Stimulated activated CD4-positive, alpha-beta T cell treated with anti-CD3 and anti-CD28 coated beads, Interleukin-2, amount 100 ng/mL, for 4 hours (primary cell): ENCODE measurements around the gene FCSK.

Source experiments
- DNase-seq: peaks from one replicate; pipeline ENCODE4 v3.0.0-alpha.2; 2020; ENCODE audit warnings: low read depth

Gene FCSK

DNA sequence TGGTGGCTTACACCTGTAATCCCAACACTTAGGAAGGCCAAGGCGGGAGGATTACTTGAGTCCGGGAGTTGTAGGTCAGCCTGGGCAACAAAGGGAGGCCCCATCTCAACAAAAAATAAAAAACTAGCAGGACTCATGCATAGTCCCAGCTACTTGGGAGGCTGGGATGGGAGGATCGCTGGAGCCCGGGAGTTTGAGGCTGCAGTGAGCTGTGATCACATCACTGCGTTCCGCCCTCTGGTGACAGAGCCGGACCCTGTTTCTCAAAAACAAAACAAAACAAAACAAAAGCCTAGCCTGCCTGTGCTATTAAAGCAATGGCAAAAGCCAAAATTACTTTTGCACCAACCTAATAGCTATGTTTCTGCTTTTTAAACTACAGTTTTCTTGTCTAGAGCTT, 1.5 kb downstream of the FCSK start:
- DNase-seq: no peak

DNA sequence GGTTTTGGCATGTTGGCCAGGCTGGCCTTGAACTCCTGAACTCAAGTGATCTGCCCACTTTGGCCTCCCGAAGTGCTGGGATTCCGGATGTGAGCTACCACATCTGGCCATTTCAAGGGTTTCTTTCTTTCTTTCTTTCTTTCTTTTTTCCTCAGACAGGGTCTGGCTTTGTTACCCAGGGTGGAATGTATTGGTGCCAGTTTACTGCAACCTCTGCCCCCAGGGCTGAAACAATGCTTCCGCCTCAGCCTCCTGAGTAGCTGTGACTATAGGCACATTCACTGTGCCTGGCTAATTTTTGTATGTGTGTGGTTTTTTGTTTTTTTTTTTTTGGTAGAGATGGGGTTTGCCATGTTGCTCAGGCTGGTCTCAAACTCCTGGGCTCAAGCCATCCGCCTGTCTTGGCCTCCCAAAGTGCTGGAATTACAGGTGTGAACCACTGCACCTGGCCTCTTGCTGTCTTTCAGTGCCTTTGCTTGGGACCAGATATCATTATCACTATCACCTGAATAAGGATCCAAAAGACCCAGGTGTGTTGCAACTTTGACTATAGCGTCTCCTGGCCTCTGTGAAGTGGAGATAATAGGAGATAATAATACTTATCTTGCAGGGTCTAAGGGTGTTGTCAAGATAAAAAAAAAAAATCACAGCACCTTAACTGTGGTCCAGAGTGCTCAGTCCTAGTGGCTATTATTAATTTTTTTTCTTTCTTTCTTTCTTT, 3.2 kb downstream of the FCSK start:
- no peak for DNase-seq

DNA sequence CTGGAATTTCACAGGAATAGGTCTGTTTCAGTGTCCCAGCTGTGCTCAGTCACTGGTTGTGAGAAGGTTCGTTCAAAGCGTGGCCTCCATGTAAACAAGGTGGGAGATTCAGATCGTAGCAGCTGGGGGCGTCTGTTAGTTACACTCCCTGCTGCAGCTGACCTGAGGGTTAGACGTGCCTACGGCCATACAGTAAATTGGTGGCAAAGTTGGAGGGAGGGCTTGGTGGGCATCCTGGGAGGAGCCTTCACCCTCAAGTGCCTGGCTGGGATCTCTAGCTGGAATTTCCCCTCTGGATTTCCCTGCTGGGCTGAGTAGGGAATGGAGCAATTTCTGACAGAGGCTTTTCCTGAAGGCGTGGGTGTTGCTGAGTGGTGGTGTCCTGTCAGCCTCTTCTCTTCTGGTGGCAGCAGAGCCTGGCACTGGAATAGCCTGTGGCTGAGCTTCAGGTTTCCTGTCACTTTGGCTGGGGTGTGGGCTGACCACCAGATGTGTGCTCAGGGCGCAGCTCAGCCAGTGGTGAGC, 6.4 kb downstream of the FCSK start:
- no peak for DNase-seq

DNA sequence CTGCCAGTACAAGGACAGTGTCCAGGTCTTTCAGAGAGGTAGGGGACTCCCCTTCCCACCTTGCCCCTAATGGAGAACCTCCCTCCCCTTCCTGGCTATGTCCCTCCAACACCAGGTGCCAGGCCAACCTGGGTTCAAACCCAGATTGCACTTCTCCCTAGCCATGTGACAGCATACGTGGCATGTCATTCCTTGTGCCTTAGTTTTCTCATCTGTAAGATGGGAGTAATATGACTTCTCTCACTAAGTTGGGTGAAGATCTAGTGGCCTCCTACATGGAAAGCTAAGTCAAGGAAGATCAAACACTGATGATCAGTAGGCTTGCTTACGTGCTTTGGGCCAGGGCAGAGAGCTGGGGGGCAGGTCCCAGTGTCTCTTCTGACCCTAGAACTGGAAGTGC, 8.8 kb downstream of the FCSK start:
- no peak for DNase-seq

DNA sequence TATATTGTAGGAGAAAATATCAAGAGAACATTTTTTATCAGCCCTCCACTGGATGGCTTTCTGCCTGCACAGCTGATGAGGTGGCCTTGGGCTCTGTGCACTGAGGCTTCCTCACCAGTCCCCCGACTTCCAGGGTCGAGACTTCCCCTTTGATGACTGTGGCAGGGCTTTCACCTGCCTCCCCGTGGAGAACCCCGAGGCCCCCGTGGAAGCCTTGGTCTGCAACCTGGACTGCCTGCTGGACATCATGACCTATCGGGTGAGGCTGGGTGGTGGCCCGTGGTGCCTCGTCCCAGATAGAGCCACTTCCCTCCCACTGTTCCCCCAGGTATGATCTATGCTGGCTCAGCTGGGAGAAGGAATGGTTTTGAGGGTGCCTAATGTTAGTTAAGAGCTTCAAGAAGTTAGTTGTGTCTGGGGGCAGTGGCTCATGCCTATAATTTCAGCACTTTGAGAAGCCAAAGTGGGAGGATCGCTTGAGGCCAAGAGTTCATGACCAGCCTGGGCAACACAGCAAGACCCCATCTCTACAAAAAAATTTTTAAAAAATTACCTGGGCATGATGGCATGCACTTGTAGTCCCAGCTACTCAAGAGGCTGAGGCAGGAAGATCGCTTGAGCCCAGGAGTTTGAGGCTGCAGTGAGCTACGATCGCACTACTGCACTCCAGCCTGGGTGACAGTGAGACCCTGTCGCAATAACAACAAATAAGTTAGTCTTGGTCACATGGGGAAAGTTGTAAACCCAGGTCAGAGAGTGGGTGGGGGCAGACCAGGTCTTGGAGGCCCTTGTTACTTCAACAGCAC, 11.8 kb downstream of the FCSK start:
- DNase-seq: no peak

DNA sequence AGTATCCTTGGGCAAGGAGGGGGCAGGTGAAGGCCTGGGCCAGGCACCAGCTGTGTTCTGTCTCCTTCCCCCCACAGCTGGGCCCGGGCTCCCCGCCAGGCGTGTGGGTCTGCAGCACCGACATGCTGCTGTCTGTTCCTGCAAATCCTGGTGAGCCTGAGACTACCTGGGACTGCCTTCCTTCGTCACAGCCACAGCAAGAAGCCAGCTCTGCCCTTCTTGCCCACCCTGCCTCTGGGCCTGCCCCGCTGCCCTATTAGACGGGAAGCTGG, 12.3 kb downstream of the FCSK start:
- no peak for DNase-seq

DNA sequence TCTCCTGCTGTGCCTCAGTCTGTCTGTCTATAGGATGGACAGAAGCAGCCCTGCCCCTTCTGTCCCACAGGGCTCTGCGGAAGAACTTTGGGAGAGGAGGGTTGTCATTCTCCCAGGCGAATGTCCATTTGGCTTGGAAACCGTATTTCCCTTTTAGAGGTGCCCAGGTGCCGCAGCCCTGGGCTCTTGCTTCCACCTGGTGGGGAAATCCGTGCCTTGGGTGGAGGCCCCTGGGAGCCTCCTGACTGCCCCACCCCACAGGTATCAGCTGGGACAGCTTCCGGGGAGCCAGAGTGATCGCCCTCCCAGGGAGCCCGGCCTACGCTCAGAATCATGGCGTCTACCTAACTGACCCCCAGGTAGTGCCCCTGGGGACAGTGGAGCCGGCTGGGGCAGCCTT, 12.7 kb downstream of the FCSK start:
- DNase-seq: no peak

DNA sequence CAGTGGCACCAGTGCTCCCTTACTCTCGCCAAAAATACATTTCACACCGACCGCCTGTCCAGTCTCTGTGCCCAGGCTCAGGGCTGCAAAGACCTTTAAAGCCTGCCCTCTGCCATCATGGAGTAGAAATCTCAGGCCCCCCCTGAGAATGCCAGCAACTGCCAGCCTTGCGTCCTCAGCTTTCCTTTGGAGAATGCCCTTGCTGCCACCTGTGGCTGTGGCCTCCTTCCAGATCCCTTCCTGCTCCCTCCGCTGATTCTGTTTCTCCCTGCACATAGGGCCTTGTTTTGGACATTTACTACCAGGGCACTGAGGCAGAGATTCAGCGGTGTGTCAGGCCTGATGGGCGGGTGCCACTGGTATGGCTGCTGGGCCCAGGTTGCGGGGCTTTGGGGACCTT, 13.2 kb downstream of the FCSK start:
- no peak for DNase-seq

DNA sequence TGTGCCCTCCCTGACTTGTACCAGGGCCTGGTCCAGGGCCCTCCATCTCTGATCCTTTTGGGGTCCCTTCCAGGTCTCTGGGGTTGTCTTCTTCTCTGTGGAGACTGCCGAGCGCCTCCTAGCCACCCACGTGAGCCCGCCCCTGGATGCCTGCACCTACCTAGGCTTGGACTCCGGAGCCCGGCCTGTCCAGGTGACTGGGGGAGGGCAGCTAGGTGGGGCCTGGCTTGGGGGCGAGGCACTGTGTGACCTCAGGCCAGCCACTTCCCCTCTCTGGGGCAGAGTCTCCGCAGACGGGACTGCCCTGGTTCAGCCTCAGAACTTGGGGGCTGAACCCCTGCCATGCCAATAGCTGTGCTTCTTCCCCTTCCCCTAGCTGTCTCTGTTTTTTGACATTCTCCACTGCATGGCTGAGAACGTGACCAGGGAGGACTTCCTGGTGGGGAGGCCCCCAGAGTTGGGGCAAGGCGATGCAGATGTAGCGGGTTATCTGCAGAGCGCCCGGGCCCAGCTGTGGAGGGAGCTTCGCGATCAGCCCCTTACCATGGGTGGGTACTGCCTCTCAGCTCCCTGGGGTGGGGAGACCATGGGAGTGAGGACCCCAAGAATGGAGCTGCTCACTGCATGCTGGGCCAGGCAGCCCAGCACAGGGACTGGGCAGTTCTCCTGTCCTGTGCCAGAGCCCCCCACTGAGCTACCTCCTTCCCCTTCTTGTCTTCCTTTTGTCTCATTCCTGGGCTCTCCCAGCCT, 14.6 kb downstream of the FCSK start:
- DNase-seq: no peak

DNA sequence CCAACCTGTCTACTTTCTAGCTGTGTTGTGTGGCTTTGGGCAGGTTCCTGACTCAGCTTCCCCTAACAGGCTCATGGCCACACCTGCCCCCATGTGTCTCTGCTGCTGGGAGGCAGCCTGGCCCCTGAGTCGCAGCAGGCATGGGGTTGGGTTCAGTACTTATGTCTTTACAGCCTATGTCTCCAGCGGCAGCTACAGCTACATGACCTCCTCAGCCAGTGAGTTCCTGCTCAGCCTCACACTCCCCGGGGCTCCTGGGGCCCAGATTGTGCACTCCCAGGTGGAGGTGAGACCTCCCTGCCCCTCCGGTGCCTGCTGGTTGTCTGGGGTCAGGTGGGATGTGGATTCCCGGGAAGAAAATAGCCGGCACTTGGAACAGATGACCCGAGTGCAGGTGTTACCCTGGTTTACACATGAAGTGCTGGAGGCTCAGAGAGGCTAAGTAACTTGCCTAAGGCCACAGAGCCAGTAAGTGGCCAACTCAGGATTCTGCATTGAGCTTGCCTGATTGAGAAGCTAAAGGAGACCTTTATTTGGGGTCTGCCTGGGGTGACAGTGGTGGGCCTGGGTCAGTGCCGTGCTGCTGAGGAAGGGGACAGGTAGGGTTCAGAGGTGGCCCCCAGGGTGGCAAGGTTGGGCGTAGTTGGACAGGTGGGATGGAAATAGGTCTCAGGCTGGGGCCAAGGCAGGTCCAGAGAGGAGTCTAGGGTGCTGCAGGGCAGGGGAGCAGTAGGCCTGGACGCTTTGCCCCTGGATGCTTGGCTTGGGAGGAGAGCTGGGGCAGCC, 15.9 kb downstream of the FCSK start:
- DNase-seq: no peak

DNA sequence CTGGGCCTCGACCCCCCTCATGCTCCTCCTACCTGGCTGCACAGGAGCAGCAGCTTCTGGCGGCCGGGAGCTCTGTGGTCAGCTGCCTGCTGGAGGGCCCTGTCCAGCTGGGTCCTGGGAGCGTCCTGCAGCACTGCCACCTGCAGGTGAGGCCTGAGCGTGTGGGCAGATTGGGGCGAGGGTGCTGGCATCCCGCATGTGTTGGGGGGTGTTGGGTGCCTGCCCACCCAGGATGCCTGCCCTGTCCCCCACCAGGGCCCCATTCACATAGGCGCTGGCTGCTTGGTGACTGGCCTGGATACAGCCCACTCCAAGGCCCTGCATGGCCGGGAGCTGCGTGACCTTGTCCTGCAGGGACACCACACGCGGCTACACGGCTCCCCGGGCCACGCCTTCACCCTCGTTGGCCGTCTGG, 16.5 kb downstream of the FCSK start:
- DNase-seq: no peak

DNA sequence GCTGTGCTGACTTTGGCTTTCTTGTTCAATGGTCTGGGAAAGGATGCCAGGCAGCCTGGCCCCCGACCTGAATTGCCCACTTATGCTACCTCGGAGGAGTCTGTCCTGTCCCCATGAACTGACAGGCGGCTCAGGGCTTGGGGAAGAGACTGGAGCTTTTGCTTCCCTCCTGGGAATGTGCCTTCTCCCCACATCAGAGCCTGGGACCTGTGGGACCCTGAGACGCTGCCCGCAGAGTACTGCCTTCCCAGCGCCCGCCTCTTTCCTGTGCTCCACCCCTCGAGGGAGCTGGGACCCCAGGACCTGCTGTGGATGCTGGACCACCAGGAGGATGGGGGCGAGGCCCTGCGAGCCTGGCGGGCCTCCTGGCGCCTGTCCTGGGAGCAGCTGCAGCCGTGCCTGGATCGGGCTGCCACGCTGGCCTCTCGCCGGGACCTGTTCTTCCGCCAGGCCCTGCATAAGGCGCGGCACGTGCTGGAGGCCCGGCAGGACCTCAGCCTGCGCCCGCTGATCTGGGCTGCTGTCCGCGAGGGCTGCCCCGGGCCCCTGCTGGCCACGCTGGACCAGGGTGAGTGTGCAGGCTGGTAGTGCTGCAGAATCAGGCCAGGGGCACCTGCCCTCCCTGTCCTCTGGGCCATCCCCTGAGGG, 18.5 kb downstream of the FCSK start:
- no peak for DNase-seq

DNA sequence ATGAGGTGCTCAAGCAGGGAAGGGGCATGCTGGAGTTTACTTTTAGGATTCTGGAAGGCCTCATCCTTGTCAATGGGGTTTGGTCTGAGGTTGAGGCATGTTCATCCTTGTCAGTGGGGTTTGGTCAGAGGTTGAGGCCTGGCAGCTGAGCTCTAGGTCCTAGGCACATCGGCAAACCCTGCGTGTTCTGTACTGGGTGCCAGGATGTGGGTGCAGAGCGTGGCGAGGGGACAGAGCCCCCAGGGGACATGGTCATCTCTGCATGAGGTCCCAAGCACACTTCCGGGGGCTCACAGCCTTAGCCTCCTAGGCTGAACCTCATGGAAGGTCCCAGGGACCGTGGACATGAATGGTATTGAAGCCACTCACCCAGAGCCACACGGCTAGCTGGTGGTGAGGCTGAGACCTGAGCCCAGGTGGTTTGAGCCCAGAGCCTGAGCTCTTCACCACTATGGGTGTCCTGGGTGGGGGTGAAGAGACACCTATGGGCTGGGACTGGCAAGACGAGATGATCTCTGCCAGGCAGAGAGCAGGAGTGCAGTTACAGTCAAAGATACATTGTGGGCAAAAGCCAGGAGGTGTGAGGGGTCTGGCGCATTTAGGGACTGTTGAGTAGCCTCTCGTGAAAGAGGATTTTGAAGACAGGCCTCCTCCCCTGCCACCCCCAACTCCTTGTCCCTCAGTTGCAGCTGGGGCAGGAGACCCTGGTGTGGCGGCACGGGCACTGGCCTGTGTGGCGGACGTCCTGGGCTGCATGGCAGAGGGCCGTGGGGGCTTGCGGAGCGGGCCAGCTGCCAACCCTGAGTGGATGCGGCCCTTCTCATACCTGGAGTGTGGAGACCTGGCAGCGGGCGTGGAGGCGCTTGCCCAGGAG, 19.3 kb downstream of the FCSK start:
- DNase-seq: no peak

DNA sequence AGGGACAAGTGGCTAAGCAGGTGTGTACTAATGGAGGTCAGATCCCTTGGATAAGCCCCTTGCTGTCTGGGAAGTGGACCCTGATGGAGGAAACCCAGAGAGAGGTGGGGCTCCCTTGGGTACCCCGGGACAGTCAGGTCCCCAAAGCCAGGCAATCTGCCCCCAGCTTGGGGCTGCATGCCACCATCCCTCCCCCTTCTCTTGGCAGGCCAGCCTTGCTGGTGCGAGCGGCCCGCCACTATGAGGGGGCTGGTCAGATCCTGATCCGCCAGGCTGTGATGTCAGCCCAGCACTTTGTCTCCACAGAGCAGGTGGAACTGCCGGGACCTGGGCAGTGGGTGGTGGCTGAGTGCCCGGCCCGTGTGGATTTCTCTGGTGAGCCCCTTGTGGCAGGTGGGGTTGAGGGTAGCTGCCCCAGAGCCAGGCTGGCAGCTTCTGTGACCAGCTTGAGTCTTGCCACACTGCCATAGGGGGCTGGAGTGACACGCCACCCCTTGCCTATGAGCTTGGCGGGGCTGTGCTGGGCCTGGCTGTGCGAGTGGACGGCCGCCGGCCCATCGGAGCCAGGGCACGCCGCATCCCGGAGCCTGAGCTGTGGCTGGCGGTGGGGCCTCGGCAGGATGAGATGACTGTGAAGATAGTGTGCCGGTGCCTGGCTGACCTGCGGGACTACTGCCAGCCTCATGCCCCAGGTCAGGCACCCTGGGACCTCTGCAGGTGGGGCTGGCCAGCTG, 20.1 kb downstream of the FCSK start:
- DNase-seq: no peak

DNA sequence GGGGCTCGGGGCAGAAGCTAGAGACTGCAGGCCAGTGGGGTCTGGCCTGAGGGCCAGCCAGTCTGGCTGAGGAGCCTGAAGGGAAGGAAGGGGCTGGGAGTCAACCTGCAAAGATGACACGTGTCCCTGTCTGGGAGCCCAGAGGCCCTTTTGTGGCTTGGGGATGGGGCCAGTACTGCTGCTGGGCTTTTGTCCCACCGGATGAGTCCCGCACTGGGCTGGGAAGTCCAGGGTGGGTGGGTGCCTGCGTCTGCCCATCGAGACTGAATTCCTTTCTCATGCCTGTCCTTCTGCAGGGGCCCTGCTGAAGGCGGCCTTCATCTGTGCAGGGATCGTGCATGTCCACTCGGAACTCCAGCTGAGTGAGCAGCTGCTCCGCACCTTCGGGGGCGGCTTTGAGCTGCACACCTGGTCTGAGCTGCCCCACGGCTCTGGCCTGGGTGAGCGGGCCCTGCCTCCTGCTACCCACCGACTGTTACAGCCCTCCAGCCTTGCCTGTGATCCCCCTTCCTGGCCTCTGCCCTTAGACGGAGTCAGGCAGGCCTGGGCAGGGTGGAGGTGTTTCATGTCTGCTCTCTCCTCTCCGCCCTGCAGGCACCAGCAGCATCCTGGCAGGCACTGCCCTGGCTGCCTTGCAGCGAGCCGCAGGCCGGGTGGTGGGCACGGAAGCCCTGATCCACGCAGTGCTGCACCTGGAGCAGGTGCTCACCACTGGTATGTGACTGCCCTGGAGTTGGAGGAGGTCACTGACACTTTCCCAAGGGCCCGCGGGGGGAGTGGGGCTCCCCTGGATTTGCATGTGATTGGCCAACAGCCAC, 20.9 kb downstream of the FCSK start:
- no peak for DNase-seq

DNA sequence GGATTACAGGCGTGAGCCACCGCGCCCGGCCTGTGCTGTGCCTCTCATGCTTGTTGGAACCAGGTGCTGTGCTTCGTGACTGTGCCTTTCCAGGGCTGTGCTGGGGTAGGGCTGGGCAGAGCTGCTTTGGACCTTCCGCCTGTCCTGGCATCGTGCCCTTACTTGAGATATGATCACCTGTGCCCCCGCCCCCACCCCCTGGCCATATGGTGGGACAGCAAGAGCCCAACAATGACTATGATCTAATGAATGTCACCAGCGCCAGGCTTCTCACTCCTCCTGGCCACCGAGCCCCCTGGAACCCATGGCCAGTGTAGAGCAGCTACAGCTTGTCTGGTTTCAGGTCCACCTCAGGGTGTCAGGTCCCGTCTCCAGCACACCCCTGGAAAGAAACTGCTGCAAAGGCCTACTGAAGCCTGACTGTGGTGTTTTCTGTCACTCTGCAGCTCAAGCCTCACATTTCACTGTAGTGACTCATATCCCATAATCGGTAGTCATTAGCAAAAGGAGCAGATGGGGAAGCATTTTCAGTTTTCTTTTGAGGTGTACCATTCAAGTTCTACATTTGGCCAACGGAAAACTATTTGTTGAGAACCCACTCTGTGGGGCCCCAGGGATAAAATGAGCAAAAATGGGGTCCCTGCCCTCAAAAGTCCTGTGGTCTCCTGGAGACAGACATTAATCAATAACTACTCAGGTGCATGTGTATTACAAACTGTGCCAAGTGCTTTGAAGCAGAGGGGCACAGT, 22.1 kb downstream of the FCSK start:
- DNase-seq: no peak

DNA sequence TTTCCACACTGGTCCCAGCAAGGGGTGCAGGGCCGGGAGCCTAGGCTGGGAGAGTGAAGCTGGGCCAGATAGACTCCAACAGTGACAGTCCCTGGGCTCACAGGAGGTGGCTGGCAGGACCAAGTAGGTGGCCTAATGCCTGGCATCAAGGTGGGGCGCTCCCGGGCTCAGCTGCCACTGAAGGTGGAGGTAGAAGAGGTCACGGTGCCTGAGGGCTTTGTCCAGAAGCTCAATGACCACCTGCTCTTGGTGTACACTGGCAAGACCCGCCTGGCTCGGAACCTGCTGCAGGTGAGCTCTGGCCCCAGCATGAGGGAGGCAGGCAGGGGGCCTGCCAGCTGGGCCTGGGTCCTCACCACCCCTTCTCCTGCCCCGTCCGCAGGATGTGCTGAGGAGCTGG, 23.8 kb downstream of the FCSK start:
- no peak for DNase-seq

DNA sequence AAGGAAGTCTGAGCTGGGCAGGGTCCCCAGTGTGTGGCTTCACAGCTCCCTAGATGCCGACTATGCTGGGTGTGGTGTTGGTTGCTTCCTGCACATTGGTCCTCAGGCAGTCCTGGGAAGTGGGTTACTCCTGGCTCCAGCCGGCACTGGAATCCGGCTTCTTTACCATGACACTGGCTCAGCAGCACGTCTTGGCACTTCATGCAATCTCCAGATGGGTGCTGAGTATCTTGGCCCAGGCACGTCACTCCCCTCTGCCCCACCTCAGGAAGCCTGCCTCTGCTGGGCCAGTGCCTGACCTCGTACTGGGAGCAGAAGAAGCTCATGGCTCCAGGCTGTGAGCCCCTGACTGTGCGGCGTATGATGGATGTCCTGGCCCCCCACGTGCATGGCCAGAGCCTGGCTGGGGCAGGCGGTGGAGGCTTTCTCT, 24.5 kb downstream of the FCSK start:
- DNase-seq: no peak
